Measurements from ENCODE around the gene MYD88. TPM values are rescaled to one million over a fixed set of nuclear protein-coding genes. Genes with fewer than 3 reads are reported as not detected.

Gene MYD88
- total RNA-seq, 2 experiments from 2014 or later = 16.3 to 29.4 TPM

GRCh38 chr3:38171622-38172021 is 33.2 kb downstream of the MYD88 start:
- TF ChIP-seq EZH2phosphoT487 (IDR thresholded peaks at IDR 0.05; ENCODE audit: borderline replicate concordance, low read depth, low read length) (no peak), CTCF (conservative IDR thresholded peaks at IDR 0.05; ENCODE audit: low read length) (no peak)
- ChIA-PET POLR2A (interaction anchor here (1.3 kb wide), 1 partner anchor 35 kb away, joined by 3 read pairs; the partner anchor contains the start of gene ACAA1), CTCF (ENCODE audit: unreplicated experiment) (no interaction called here)

GRCh38 chr3:38173834-38174418 is 35.5 kb downstream of the MYD88 start:
- Histone ChIP-seq H4K20me1 (ENCODE audit: insufficient read depth, low read length) (peaks cover 34% of the 10 kb centered on the region), H3K4me2 (ENCODE audit: low read length) (peak overlapping the region; percentile 36), H3K9me2 (ENCODE audit: insufficient read depth, low read length) (no peaks in the 10 kb centered on the region; the same call in 1 of the 2 replicates), H3K4me3 (ENCODE audit: low read depth, low read length, poor library complexity, severe bottlenecking) (no peak overlapping the region), H3K4me1 (ENCODE audit: insufficient read depth, low read length, poor library complexity, severe bottlenecking) (peaks cover 10% of the 10 kb centered on the region), H3K9me3 (ENCODE audit: low read length) (no peaks in the 10 kb centered on the region), H3K27ac (ENCODE audit: low read depth, low read length, poor library complexity, severe bottlenecking) (no peak overlapping the region), H3K36me3 (ENCODE audit: insufficient read depth, low read length) (peaks cover 8% of the 10 kb centered on the region), H3K79me2 (ENCODE audit: insufficient read depth, low read depth, low read length) (peaks cover 98% of the 10 kb centered on the region), H2AFZ (ENCODE audit: low read length) (no peak overlapping the region)
- POLR2A ChIA-PET = no interaction called here
- CTCF ChIA-PET (ENCODE audit: unreplicated experiment) = no interaction called here
- no peak for DNase-seq (ENCODE audit: low spot score)
- intact Hi-C loops (cut with micrococcal nuclease; ENCODE audit: unreplicated experiment) = no loop called here
- TF ChIP-seq EZH2phosphoT487 (IDR thresholded peaks at IDR 0.05; ENCODE audit: borderline replicate concordance, low read depth, low read length) (no peak), CTCF (conservative IDR thresholded peaks at IDR 0.05; ENCODE audit: low read length) (no peak)
- BruUV-seq (replicated peaks) = no TSS peak

More at GRCh38 chr3:38171622-38172021, 33.2 kb downstream of the MYD88 start:
- H3K27ac ChIP-seq (ENCODE audit: low read depth, low read length, poor library complexity, severe bottlenecking) = no peak overlapping the region
- H3K4me3 ChIP-seq (ENCODE audit: low read depth, low read length, poor library complexity, severe bottlenecking) = no peak overlapping the region
- H3K9me2 ChIP-seq (ENCODE audit: insufficient read depth, low read length) = no peaks in the 10 kb centered on the region; the same call in 1 of the 2 replicates
- H3K79me2 ChIP-seq (ENCODE audit: insufficient read depth, low read depth, low read length) = peaks cover 98% of the 10 kb centered on the region
- no TSS peak for BruUV-seq (replicated peaks)
- H4K20me1 ChIP-seq (ENCODE audit: insufficient read depth, low read length) = peaks cover 54% of the 10 kb centered on the region
- peaks cover 4% of the 10 kb centered on the region for H3K36me3 ChIP-seq (ENCODE audit: insufficient read depth, low read length)
- no peak for DNase-seq (ENCODE audit: low spot score)
- no peaks in the 10 kb centered on the region for H3K9me3 ChIP-seq (ENCODE audit: low read length)
- intact Hi-C loops (cut with micrococcal nuclease; ENCODE audit: unreplicated experiment) = no loop called here
- H3K4me2 ChIP-seq (ENCODE audit: low read length) = no peak overlapping the region
- peaks cover 31% of the 10 kb centered on the region for H3K4me1 ChIP-seq (ENCODE audit: insufficient read depth, low read length, poor library complexity, severe bottlenecking)
- no peak overlapping the region for H2AFZ ChIP-seq (ENCODE audit: low read length)

- peaks cover 7% of the 10 kb centered on the region for H3K4me1 ChIP-seq (ENCODE audit: insufficient read depth, low read length, poor library complexity, severe bottlenecking)
- peaks cover 81% of the 10 kb centered on the region for H3K79me2 ChIP-seq (ENCODE audit: insufficient read depth, low read depth, low read length)
- no peak overlapping the region for H3K27ac ChIP-seq (ENCODE audit: low read depth, low read length, poor library complexity, severe bottlenecking)
- TF ChIP-seq CTCF (conservative IDR thresholded peaks at IDR 0.05; ENCODE audit: low read length) (no peak), EZH2phosphoT487 (IDR thresholded peaks at IDR 0.05; ENCODE audit: borderline replicate concordance, low read depth, low read length) (no peak)
- no peaks in the 10 kb centered on the region; the same call in 1 of the 2 replicates for H3K9me2 ChIP-seq (ENCODE audit: insufficient read depth, low read length)
- H3K4me2 ChIP-seq (ENCODE audit: low read length) = no peak overlapping the region
- no peaks in the 10 kb centered on the region for H3K9me3 ChIP-seq (ENCODE audit: low read length)
- ChIA-PET POLR2A (interaction anchor here (0.7 to 1.2 kb wide), 2 partner anchors 12 to 13 kb away, joined by 3 to 4 read pairs; partner anchors contain the start of gene OXSR1), CTCF (ENCODE audit: unreplicated experiment) (no interaction called here)
- H3K4me3 ChIP-seq (ENCODE audit: low read depth, low read length, poor library complexity, severe bottlenecking) = no peak overlapping the region
- H2AFZ ChIP-seq (ENCODE audit: low read length) = no peak overlapping the region
- no peak for DNase-seq (ENCODE audit: low spot score)
- H4K20me1 ChIP-seq (ENCODE audit: insufficient read depth, low read length) = peaks cover 17% of the 10 kb centered on the region
- H3K36me3 ChIP-seq (ENCODE audit: insufficient read depth, low read length) = peaks cover 14% of the 10 kb centered on the region
- BruUV-seq (replicated peaks) = no TSS peak
- intact Hi-C loops (cut with micrococcal nuclease; ENCODE audit: unreplicated experiment) = no loop called here
Measured at GRCh38 chr3:38177181-38177580, 38.7 kb downstream of the MYD88 start.
